Activated gamma-delta T cell treated with anti-CD3 and anti-CD28 coated beads, Interleukin-2, amount 50 U/mL, for 16 hours (primary cell): Measurements from ENCODE around the gene TECTB.
"Not testable (repeated sequence)": the region's sequence is repeated elsewhere in the genome, so short reads cannot be mapped to it uniquely, and the experiment has no call there.

ENCODE experiments used
- DNase-seq: peaks from one replicate; pipeline ENCODE4 v3.0.0-alpha.2; 2020; ENCODE audit warnings: low read depth

The TECTB gene

DNA sequence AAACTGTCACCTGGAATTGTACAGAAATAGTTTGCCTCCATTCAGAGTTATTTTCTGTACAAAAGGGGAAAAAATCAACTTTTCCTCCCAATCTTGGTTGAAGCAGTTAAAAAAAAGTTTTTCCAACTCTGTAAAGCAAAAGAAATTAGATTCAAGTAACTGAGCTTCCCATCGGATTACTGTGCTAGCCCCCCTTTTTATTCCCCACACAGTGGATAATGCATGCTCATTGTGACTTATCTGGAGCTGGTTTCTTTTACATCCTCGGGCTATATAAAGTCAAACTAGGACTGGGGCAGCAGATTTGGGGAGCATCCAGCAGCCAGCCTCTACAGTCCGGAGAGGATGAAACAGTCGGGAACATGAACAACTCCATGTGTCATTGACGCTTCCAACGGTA, at the start of gene TECTB:
Gene TECTB (plus strand): TSS at position 301 of the 400 bp plus-strand sequence. CDS start 335 bp downstream, outside the sequence.
- DNase-seq, result no peak

DNA sequence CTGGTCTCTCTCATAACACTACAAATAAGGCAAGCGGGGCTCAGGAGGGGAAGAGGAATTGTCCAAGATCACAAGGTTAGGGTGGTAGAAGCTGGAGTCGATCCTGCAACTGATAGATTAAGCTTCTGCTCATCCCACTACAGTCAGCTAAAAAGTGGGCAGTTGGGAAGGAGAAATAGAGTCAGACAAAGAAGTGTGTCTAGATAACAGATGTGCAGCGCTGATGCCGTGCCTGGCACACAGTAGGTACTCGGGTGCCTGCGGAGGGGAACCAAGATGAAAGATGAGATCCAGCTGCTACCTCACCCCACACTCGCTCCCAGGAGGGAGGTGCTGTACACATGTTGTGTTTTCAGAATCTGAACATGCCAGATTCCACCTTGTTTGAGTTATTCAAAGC, 48.1 kb upstream of the TECTB start:
- DNase-seq, result no peak

DNA sequence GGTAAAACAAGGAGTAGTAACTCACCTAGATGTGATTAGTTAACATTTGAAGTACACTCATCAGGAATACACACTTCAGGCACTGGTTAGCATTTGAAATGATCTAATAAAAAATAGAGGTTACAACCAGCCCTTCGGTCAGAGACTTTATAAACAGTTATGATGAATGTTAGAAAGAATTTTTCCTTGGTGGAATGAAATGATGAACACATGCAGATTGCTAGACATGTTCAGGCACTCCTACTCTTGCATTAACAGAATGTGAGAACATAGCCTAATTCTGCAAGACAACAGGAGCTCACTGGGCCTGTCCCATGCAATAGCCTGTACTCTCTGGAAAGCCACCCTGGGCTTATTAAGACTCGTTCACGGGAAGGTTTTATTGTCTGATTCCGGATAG, 47.3 kb upstream of the TECTB start:
- no peak for DNase-seq

DNA sequence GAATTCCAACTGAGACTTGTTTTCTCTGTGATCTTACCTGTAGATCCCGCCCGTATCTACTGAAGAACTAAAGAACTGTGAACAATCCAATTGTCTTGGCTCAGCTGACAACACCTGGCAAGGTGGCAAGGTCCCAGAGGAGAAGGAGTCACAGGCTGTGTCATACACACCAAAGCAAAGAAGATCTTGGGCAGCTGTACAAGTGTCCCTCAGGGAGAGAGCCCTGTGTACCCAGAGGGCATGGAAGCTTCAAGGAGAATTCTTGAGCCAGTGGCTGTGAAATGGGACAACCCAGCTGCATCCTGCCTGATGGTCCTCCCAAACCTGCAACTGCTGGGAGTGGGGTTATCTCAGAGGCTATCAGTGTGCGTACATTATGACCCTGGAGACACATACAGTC, 46.7 kb upstream of the TECTB start:
- DNase-seq, result no peak

GRCh38 chr10:112239347-112239746, 43.9 kb upstream of the TECTB start:
- no peak for DNase-seq

DNA sequence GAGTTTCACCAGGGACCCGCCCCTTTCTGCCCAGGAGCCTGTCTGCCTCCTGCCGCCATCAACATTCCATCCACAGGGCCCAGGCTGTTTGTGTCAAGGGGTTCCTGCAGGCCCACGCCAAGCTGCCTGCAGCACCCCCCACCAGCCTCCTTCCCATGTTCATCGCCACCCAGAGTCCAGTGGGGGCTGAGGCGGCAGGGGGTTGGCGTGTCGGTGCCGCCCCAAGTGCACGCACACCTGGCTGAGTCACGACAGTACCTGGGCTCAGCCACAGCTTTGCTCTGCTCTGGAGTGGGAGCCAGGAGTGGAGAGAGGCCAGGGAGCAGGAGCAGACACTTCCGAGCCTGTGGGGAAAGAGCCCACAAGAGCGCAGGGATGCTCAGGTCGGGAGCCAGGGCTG, 42.8 kb upstream of the TECTB start:
- no peak for DNase-seq

- no peak for DNase-seq
These were observed 41.4 kb upstream of the TECTB start for GRCh38 chr10:112241651-112242341.

DNA sequence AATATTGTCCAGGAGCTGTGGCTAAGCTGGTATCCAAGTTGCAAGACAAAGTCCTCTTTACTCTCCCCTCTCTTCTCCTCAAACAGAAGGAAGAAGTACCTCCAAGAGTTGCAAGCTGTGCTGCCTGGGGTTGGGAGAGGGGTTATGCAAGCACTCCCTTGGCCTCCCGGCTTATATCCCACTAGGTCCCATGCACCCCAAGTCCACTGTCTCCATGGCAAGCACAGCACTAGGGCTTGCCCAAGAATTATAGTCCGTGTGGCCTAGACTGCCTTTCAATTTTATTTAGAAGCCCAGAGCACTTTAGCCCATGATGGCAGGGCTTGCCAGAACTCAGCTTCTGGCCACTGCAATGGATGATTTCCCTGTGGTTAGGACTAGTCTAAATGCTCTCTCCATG, 40.4 kb upstream of the TECTB start:
- no peak for DNase-seq

GRCh38 chr10:112243713-112244112, 39.5 kb upstream of the TECTB start:
- DNase-seq, result no peak

DNA sequence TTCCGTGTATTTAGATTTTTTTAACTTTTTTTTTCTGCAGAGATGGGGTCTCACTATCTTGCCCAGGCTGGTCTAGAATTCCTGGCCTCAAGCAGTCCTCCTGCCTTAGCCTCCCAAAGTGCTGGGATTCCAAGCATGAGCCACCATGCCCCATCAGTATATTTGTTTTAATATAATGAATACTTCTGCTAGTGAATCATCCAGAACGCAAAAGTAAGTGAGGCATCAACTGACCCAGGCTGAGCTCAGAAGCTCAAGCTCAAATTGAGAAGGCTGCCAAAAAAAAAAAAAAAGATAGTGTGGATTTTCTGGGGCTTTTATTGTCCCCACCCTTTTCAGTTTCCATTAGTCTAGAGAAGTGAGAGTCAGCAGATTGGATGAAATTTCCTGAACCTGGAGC, 39.0 kb upstream of the TECTB start:
- DNase-seq, result no peak

GRCh38 chr10:112247791-112248190, 35.4 kb upstream of the TECTB start:
- no peak for DNase-seq

- DNase-seq, result no peak
These were observed 34.5 kb upstream of the TECTB start for GRCh38 chr10:112248584-112249295.

GRCh38 chr10:112249722-112250121, 33.5 kb upstream of the TECTB start:
- no peak for DNase-seq

DNA sequence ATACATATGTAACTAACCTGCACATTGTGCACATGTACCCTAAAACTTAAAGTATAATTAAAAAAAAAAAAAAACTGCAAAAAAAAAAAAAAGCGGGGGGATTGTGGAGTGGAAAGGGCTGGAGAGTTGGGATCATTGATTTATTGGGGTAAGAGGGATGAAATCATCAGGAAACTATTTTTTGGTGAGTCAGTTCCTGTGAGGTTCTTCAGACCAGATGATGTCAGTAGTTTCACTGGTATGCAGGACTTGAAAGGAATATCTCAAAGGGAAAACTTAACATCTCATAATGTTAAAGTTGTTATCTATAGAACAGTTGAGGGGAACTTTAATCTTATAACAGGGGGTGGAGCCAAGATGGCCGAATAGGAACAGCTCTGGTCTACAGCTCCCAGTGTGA, 32.6 kb upstream of the TECTB start:
- no peak for DNase-seq

DNA sequence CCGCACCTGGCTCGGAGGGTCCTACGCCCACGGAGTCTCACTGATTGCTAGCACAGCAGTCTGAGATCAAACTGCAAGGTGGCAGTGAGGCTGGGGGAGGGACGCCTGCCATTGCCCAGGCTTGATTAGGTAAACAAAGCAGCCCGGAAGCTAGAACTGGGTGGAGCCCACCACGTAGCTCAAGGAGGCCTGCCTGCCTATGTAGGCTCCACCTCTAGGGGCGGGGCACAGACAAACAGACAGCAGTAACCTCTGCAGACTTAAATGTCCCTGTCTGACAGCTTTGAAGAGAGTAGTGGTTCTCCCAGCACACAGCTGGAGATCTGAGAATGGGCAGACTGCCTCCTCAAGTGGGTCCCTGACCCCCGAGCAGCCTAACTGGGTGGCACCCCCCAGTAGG, 32.0 kb upstream of the TECTB start:
- not testable (repeated sequence) for DNase-seq

DNA sequence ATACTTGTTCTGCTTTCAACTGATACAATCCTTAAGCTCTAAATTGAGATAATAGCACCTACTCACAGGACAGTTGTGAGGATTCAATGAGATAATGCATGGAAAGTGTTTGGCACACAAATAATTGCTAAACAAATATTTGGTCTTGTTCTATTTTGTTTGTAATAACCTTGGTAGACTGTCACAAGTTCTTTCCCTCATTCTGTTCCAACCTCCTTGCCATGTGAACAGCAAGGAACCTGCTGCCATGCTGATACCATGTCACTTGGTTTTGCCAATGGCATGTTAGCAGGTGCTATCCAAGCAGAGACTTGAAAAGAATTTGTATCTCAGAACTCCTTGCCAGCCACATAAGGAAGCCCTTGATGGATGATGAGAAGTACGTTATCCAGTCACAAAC, 24.8 kb upstream of the TECTB start:
- no peak for DNase-seq

DNA sequence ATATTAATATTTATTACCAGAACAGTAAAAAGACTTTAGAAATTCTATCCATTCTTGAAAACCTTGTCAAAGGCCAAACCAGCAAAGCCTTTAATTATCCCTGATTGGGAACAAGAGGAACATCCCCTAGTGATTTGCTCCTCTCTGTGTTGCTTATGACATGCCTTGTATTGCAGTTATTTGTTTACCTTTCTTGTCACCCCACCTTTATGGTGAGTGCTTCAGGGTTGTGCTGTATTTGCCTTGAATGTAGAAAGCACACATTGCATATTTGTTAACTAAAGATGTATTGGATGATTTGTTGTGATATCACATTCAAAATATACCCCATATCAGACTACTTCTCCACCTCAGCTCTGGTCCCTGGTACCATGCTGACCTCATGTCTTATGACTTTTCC, 23.5 kb upstream of the TECTB start:
- no peak for DNase-seq

DNA sequence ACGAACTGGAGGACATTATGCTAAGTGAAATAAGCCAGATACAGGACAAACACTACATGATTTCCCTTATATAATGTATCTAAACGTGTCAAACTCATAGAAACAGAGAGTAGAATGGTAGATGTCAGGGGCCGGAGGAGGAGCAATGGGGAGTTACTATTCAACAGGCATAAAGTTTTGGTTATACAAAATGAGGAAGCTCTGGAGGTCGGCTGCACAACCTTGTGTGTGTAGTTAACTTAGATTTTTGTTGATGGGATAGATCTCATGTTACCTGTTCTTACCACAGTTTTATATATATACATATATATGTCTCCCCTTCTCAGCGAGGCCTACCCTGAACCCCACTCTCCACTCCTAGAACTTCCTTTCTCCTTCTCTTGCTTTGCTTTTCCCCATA, 22.4 kb upstream of the TECTB start:
- no peak for DNase-seq

DNA sequence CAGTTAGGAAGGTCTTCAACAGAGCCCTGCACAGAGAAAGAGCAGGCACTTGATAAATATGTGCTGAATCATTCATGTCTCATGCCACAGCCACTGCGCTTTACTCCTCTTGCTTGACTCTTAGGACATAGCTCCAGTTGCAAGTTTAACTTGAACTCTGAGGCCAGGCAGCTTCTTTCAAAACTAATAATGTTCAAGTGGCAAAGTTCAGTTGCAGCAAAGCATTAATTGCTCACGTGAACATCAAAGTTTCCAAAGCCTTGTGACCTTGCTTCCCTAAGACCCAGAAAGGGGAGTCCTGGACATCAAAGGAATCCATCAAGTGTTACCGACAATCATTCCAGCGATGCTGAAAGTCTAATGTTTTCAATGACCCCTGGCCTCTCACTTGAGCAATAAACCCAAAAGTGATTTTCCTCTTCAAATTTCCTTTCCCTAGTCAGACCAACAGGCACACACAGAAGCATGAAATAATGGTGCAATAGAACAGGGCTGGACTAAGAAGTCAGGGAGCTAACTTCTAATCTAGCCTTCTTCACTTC, 21.8 kb upstream of the TECTB start:
- DNase-seq, result no peak

DNA sequence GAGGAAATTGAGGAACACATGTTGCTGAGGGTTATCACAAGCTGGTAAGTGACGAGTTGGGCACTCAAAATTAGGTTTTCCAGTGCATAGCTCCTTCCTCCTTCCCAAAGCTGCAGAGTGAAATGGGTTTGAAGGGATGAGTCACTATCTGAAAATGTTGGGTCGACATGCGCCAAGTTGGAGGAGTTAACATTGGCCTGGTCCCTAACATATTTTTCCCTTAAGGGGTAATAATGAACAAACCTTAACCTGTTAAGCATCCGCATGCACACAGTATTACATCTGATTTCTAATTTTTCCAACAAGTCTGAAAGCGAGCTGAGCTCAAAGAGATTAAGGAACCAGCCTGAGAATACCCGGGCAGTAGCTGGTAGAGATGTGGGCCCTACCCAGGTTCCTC, 20.7 kb upstream of the TECTB start:
- no peak for DNase-seq

- DNase-seq, result no peak
These were observed 17.5 kb upstream of the TECTB start for GRCh38 chr10:112265745-112266144.

DNA sequence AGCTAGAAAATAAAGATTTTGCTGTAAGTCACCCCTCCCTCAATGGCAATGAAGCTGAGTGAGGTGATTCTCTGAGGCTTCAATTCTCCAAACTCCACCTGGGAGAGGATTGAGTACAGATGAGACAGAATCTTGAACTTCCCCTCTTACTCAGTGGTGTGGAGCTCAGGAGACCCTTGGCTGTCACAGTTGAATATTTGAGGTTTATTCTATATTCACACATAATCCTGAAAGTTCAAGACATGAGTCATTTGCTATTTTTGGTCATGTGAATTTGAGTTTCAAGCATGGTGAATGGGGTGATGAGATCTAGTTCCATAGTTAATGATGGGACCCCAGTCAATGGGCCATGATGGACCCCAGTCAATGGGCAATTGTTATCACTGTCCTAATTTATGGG, 13.9 kb upstream of the TECTB start:
- no peak for DNase-seq

GRCh38 chr10:112271982-112272381, 11.2 kb upstream of the TECTB start:
- no peak for DNase-seq

GRCh38 chr10:112274831-112275230, 8.4 kb upstream of the TECTB start:
- no peak for DNase-seq
